ENCODE results near the gene CDC16. TPM values are rescaled to one million over a fixed set of nuclear protein-coding genes. Genes with fewer than 3 reads are reported as not detected.

The CDC16 gene
- total and polyA plus RNA-seq, 7 donors: 31.4 to 76.2 (median 39.4) TPM

DNA sequence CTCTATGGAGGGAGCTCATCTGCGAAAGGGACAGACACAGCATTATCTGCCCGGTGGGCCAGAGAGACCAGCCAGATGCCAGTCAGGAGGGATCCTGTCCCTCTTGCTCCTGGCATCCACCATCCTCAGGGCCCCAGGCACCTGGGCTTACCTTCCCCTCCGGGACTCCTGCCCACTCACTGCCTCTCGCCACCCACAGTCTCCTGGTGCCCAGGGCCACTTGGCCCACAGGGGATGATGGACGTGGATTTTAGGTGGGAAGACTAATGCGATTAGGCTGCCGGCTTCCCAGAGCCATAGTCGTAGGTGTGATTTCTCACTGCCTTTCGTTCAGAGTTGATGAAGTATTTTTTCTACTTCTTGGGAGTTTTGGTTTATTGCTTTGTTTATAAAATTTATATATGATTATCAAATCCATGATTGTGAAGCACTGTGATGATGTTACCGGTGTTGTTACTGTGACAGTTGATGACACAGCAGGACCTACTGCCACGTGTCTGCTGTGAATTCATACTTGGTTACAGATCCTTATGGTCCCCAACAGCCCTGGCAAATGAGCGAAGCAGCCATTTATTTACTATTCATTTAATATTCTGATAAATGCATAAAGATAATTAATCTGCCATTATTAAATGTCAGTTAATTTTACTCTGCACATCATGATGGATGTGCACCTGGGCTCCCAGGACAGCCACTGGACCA is 65.1 kb downstream of the CDC16 start:
- no peak for TF ChIP-seq POLR2A (IDR thresholded peaks at IDR 0.05)
- TF ChIP-seq EP300 (IDR thresholded peaks at IDR 0.05): no peak
- TF ChIP-seq POLR2AphosphoS5 (IDR thresholded peaks at IDR 0.05): no peak
- TF ChIP-seq, protein P1, sequence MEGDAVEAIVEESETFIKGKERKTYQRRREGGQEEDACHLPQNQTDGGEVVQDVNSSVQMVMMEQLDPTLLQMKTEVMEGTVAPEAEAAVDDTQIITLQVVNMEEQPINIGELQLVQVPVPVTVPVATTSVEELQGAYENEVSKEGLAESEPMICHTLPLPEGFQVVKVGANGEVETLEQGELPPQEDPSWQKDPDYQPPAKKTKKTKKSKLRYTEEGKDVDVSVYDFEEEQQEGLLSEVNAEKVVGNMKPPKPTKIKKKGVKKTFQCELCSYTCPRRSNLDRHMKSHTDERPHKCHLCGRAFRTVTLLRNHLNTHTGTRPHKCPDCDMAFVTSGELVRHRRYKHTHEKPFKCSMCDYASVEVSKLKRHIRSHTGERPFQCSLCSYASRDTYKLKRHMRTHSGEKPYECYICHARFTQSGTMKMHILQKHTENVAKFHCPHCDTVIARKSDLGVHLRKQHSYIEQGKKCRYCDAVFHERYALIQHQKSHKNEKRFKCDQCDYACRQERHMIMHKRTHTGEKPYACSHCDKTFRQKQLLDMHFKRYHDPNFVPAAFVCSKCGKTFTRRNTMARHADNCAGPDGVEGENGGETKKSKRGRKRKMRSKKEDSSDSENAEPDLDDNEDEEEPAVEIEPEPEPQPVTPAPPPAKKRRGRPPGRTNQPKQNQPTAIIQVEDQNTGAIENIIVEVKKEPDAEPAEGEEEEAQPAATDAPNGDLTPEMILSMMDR (IDR thresholded peaks at IDR 0.05): no peak
- Histone ChIP-seq H3K36me3 (peaks cover 6 to 64% (median 29%) of the 10 kb centered on the region in 4 donors), H3K4me1 (no peaks in the 10 kb centered on the region), H3K27me3 (no peaks in the 10 kb centered on the region), H3K27ac (no peak overlapping the region), H3K9me3 (no peaks in the 10 kb centered on the region), H3K4me3 (no peak overlapping the region)
- WGBS, 2 donors: 94 to 97% methylated on average over 12 of the region's 12 CpGs
- intact Hi-C loops (cut with DNase I): no loop called here
- DNase-seq: no peak

DNA sequence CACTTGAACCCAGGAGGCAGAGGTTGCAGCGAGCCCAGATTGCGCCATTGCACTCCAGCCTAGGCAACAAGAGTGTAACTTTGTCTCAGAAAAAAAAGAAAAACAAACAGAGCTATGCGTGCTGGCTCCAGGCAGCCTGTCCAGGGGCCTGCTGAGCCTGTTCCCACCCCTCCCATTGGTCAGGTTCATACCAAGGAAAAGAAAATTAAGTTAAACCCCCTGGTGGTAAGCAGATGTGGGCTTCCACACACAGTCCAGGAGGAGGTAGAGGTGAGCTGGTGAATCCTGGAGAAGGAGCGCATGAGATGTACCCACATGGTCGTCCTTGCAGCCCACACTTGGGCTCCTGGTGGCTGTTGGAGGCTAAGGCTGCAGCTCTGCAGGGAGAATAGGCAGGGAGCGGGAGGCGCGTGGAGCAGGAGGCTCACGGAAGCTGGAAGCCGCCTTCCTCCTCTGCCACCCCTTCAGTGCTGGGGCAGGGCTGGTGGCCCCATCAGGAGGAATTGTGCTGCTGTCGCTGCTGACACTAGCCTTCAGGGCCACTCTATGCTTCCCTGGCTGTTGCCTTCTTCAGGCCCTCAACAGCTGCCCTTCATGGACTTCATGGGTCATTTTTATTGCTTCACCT is 69.1 kb downstream of the CDC16 start:
- TF ChIP-seq EP300 (IDR thresholded peaks at IDR 0.05) (no peak), POLR2AphosphoS5 (IDR thresholded peaks at IDR 0.05) (no peak), POLR2A (IDR thresholded peaks at IDR 0.05) (no peak)
- TF ChIP-seq, protein P1 (IDR thresholded peaks at IDR 0.05): no peak
- intact Hi-C loops (cut with DNase I): no loop called here
- no peaks in the 10 kb centered on the region for H3K4me1 ChIP-seq
- peaks cover 6 to 84% (median 36%) of the 10 kb centered on the region in 4 donors for H3K36me3 ChIP-seq
- H3K27me3 ChIP-seq: no peaks in the 10 kb centered on the region
- no peak overlapping the region for H3K27ac ChIP-seq
- peaks cover 0 to 1% (median 0%) of the 10 kb centered on the region in 4 donors for H3K9me3 ChIP-seq
- no peak overlapping the region for H3K4me3 ChIP-seq
- WGBS, 2 donors: 93 to 94% methylated on average over 11 of the region's 11 CpGs
- no peak for DNase-seq

DNA sequence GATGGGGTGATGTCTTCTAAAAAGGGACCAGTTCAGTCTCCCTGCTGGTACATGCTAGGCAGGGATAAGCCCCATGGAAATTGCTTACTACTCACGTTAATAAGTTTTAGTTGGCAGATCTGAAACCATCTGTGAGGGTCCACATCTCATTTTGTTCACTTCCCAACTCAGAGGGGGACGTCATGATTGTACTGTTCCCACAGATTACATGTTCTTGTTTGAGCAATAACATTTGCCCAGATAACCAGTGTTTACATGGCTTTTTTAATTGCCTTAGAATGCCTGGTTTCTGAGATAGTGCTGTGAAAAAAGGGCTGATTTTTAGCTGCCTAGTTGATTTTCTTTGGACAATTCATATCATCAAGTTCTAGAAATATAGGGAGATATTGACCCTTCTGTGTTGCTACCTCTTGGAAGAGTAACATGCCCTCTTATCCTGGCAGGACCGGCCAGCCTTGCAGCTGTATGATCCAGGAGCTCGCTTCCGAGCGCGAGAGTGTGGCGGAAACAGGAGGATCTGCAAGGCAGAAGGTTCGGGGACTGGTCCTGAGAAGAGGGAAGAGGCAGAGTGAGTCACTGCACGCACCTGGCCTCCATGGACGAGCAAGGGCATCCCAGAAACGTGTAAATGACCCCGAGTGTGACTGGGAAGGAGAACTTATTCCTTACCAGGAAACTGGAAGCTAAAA is 69.8 kb downstream of the CDC16 start:
- DNase-seq: no peak
- 87 to 93% methylated on average over 13 of the region's 13 CpGs for WGBS, 2 donors
- intact Hi-C loops (cut with DNase I): no loop called here
- Histone ChIP-seq H3K9me3 (peaks cover 0 to 1% (median 0%) of the 10 kb centered on the region in 4 donors), H3K36me3 (peaks cover 3 to 77% (median 34%) of the 10 kb centered on the region in 4 donors), H3K4me1 (no peaks in the 10 kb centered on the region), H3K27me3 (no peaks in the 10 kb centered on the region), H3K27ac (no peak overlapping the region), H3K4me3 (no peak overlapping the region)
- TF ChIP-seq POLR2AphosphoS5 (IDR thresholded peaks at IDR 0.05) (no peak), POLR2A (IDR thresholded peaks at IDR 0.05) (no peak), EP300 (IDR thresholded peaks at IDR 0.05) (no peak)
- TF ChIP-seq, protein P1 (IDR thresholded peaks at IDR 0.05): no peak

DNA sequence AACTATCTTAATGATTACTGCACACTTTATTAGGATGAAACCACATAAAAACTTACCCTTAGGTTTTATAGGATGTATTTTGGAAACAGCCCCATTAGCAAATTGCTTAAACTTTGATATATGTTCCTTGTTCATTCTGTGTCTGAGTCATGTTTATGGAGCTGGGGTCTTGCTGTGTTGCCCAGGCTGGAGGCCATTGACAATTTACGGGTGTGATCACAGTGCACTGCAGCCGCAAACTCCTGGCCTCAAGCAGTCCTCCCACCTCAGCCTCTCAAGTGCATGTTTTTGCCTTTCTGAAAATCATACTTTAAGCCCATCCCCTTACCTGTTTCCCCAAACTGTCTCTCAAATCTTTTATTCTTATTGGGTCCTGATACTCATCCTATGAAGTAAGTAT is 74.4 kb downstream of the CDC16 start:
- Histone ChIP-seq H3K27me3 (no peaks in the 10 kb centered on the region), H3K27ac (no peak overlapping the region), H3K9me3 (peaks cover 0 to 1% (median 0%) of the 10 kb centered on the region in 4 donors), H3K36me3 (peaks cover 0 to 31% (median 7%) of the 10 kb centered on the region in 4 donors), H3K4me3 (no peak overlapping the region), H3K4me1 (peaks cover 0 to 25% (median 19%) of the 10 kb centered on the region in 4 donors)
- intact Hi-C loops (cut with DNase I): no loop called here
- DNase-seq: no peak
- 97 to 98% methylated on average over 2 of the region's 2 CpGs for WGBS, 2 donors
- no peak for TF ChIP-seq EP300 (IDR thresholded peaks at IDR 0.05)
- TF ChIP-seq, protein P1 (IDR thresholded peaks at IDR 0.05): no peak
- TF ChIP-seq POLR2A (IDR thresholded peaks at IDR 0.05): no peak
- TF ChIP-seq POLR2AphosphoS5 (IDR thresholded peaks at IDR 0.05): no peak

All from sigmoid colon (tissue), 7 donors.